GM21723 (cell line): ENCODE data around the gene TMEM187.

ENCODE experiments used
- ATAC-seq: cut with Tn5 transposase; IDR thresholded peaks from one replicate; pipeline ENCODE4 v1.9.1; 2021; ENCODE audit warnings: mild to moderate bottlenecking, moderate library complexity; ENCODE audit not compliant: unreplicated experiment

The TMEM187 gene

DNA sequence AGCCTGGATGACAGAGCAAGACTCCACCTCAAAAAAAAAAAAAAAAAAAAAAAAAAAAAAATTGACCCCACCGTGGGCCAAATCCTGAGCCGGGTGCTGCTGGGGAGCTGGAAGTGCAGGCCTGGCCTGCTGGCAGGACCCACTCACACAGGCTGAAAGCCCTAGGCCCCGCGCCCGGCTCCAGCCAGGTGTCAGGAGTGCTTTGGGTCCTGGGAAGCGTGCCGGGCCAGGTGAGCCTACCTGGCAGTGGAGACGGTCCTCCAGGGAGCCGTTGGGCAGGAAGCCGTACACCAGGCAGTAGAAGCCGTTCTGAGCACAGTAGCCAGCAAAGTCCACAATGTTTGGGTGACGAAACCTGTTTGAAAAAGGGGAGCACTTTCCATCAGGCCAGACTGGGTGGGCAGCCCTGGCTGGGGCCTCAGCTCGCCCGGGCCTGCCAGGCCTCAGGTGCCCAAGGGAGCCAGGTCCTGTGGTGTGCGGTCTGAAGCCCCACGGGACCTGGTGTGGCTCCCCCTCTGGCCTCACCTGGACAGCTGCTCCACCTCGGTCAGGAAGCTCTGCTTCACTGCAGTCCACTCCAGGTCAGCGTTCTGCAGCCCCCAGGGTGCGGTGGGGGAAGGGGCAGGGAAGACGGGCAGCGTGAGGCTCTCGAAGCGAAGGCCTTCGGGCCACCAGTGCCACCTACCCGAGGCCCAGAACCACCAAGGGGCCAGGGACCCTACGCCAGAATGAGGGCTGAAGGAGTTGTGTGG is 45.4 kb downstream of the TMEM187 start:
- no peak for ATAC-seq

DNA sequence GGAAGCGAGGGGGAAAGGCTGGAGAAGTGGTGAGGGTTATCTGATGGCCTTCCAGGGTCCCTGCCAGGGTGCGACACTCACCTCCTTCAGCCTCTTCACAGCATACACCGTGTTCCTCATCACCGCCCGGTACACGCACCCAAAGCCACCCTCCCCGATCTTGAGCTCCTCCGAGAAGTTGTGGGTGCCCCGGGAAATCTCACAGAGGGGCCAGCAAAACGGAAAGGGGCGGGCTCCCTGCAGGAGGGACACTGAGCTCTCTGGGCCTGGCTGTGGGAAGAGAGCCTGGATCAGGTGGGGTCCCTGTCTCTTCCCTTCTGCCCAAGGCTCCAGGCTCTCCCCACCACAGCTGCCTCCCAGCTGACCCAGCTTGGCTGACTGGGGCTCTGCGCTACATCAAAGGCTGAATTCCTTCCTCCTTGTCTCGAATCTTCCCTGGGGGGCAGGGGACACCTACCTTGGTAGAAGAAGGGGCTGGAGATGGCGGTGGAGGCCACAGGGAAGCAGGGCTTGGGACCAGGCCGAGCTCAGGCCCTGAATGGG is 46.0 kb downstream of the TMEM187 start:
- no peak for ATAC-seq

DNA sequence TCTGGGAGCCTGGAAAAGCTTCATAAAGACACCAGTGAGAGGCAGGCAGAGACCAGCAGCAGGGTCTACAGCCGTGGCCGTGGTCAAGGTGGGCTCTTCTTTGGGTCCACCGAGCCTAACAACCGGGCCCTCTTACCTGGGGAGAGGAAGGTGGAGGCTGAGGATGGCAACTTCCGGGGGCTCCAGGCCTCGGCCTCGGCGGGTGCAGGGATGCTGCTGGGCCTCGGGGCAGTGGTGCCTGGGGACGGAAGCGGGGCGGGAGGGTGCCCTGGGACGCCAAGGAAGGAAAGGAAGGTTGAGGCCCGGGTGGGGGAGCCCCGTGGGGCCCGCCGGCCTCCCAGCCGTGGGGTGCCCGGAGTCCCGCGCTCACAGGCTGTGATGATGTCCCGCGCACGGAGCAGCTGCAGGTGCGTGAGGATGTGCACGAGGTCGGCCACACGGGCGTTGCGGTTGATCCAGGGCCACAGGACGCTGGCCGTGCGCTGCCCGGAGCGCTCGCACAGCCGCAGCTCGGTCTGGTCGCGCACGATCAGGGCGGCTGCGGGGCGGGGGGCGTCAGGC is 46.6 kb downstream of the TMEM187 start:
- ATAC-seq = peak; percentile 17

GRCh38 chrX:154019633-154020528 is 47.3 kb downstream of the TMEM187 start, which contains the start of gene IRAK1:
Gene IRAK1, minus strand, starts transcription at chrX:154019902. Its CDS starts 90 bp downstream, at chrX:154019812.
- ATAC-seq = peak; percentile 64

- ATAC-seq = no peak
These were observed 48.1 kb downstream of the TMEM187 start for GRCh38 chrX:154020536-154021115.

DNA sequence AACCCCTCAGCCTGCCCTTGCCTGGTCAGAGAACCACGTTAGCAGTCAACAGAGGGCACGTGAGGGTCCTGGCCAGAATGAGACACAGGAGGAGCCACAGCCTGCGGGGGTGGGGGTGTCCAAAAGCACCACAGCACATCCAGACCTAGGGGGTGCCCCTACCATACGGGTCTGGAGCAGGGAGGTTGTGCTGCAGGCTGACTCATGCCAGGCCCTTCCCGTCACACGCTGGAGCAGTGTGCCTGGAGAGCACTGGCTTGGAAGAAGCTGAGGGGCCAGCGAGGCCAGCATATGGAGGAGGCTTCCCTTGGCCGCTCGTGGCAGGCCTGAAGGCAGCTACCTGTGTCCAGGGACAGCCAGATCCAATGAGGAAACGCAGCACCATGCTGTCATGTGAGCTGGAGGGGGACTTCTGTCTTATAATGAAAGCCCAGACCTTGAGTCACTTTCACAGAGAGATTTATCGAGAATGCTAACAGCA is 48.6 kb downstream of the TMEM187 start:
- ATAC-seq = no peak

- no peak for ATAC-seq
These were observed 49.6 kb downstream of the TMEM187 start for GRCh38 chrX:154022108-154022507.

DNA sequence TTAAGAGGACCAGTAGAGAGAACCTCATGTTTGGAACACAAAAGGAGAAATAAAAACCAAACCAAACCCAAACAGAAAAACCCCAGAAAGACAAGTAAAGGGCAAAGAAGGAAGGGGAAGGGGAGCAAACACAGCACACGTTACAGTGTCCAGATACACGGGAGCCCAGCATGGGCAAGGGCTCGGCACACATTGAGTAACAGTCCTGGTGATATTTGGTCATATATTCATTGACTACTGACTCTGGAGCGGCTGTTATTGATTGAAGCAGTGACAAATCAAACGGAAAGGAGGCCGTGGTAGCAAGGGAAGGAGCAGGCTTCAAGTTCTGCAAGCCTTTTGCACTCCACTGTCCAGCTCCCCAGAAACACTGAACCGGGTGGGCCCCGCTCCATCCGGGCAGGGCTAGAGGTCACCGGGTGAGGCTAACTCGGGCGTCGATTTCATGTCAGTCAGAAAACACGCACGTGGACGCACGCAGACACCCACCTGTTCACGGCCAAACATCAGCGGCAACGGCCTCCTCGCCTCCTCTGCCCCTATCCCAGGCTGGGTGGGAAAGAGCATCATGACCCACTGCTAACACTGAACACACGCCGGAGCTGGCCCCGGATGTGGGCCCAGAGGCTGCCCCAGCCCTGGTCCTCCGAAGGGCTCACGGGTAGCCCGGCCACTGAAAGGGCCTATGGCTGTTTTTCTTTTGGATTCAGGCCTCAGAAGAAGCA is 50.9 kb downstream of the TMEM187 start:
- ATAC-seq = no peak

DNA sequence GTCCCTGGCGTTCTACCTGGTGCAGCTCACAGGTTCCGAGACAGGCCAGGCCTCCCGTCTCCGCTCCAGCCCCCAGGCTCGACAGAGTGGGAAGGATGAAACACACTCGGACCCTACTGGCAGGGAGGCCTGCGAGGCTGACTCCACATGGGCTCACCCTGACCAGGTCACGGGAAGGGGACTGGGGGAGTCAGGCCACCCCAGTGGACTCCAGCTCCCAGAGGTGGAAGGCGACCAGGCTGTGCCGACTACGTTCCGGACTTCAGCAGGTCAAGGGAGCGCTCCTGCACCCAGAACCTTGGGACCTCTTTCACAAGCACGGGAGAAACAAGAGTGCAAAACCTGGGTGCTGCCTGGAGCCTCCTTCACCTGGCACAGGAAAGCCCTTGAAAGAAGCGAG is 51.7 kb downstream of the TMEM187 start:
- no peak for ATAC-seq

GRCh38 chrX:154025230-154025629 is 52.7 kb downstream of the TMEM187 start:
- no peak for ATAC-seq

- ATAC-seq = no peak
These were observed 53.8 kb downstream of the TMEM187 start for GRCh38 chrX:154026136-154027021.

- no peak for ATAC-seq
These were observed 54.5 kb downstream of the TMEM187 start for GRCh38 chrX:154027022-154027402.

- no peak for ATAC-seq
These were observed 55.4 kb downstream of the TMEM187 start for GRCh38 chrX:154027986-154028385.

DNA sequence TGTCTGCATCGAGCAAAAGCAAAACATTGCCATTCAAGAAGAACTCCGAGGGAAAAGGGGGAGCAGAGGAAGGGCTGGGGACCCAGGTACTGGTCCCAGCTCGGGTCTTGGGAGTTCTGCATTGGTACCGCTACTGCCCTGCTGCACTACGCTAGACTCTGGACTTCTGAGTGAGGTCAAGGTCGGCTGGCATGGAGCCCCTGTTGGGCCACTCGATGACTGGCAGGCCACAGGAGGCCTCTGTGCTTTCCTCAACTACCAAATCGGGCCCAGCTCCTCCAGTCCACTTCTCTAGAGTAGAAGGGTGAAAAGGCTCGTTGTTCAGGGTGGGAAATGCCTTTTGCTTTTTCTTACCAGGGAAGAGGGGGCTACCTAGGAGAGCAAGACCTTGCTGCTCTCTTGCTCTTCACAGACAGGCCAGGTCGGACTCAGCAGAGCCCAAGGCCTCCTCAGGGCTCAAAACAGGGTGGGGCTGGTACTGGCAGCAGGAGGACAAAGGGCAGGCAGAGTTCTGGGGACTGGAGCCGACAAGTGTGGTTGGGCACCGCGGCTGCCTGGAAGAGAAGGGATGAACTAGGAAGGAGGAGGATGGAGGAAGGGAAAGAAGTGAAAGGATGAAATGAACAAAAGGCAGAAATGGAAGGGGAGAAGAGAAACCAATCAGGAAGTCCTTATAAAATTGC is 56.1 kb downstream of the TMEM187 start:
- no peak for ATAC-seq

GRCh38 chrX:154029439-154029838 is 56.9 kb downstream of the TMEM187 start:
- no peak for ATAC-seq

- ATAC-seq = no peak
These were observed 57.7 kb downstream of the TMEM187 start for GRCh38 chrX:154030266-154030665.

GRCh38 chrX:154030715-154031305 is 58.3 kb downstream of the TMEM187 start:
- ATAC-seq = no peak

GRCh38 chrX:154032160-154032559 is 59.6 kb downstream of the TMEM187 start:
- ATAC-seq = no peak
